Central memory CD4-positive, alpha-beta T cell (primary cell): ENCODE data around the gene ATOH7.
"Not testable (repeated sequence)": the region's sequence is repeated elsewhere in the genome, so short reads cannot be mapped to it uniquely, and the experiment has no call there.

ENCODE experiments used
- DNase-seq: peaks from one replicate; pipeline ENCODE4 v3.0.0; 2022

The ATOH7 gene

DNA sequence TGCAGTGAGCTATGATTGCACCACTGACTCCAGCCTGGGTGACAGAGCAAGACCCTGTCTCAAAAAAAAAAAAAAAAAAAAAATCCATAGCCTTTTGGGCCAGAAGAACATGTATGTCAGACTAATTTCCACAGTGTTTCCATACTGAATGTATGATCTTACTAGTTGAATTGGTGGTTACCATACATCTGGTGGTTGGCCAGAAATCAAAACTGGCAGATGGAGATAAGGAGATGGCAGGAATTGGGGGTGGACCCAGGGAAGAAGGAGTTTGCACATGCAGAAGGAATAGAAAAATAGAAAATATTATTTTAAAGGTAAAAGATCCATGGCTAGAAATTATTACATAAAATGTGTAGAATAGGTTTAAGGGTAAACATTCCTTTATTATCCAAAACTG, 3.7 kb upstream of the ATOH7 start:
- DNase-seq = no peak

DNA sequence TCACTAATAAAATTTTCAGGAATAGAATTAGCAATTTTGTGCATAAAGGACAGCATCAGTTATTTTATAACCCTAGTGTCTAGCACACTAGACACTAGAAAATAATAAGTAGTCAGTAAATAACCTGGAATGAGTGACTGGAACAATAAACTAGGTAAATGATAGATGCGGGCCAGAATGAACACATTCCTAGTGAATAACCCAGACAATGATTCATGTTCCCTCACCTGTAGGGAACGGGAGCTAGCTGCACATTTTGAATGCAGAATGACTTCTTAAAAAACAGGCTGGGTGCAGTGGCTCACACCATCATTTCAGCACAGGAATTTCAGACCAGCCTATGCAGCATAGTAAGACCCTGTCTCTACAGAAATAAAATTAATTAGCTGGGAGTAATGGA, 3.2 kb upstream of the ATOH7 start:
- DNase-seq = no peak

DNA sequence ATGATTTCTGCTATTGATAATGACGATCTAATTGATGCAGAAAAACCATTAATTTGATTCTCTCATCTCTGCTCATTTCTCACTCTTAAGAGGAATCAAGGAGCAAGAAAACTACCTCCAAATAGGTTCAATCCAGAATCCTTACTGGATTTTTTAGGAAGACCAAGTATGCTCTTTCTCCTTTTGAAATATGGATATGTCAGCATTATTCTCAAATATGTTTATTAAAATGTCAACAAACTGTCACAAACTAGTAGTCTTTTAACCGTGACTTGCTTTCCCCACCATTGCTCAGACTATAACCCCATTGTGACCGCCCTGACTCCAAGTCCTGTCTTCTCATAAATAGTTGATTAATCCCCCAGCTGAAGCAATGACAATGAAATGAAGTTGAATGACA, 1.1 kb upstream of the ATOH7 start:
- no peak for DNase-seq

DNA sequence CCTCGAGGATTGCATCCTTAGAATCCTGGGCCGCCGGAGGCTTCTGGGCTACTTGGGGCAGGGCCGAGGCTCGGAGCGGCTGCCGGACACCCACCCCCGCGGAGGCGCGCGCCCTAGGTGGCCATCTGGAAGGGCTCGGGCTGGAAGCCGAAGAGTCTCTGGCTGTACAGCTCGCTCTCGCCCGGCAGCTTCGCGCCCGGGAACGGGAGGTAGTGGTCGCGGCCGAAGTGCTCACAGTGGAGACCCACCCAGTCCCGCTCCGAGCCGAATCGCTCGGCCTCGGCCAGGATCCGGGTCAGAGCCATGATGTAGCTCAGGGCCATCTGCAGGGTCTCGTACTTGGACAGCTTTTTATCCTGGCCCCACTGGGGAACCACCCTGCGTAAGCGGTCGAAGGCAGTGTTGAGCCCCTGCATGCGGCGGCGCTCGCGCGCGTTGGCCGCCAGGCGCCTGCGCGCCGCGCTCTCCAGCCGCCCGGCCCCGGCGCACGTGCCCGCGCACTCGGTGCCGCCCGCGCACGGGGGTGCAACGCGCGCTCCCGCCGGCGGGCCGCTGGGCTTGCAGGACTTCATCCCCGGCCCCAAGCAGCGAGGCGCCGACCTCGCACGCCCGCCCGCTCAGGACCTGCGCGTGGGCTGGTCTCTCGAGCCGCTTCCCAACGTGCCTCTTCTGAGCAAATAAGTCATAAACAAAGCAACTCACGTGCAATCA, 652 bp downstream of the ATOH7 start:
- DNase-seq = no peak

DNA sequence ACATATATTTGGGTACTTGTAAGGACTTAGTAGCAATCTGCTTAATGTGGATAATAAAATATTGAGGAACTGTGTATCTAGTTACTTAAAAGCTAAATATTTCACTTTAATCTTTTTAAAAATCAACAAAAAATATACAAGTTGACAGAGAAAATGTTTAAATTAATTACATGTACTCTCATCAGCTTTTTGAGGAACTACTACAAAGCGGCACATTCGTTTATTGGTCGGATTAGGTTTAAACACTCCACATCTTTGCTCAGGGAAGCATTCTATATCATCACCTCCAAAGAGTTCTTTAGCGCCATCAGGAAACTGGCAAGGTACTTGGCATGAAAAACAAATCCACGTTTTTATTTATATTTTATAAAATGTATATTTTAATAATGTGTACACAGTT, 1.6 kb downstream of the ATOH7 start:
- no peak for DNase-seq

DNA sequence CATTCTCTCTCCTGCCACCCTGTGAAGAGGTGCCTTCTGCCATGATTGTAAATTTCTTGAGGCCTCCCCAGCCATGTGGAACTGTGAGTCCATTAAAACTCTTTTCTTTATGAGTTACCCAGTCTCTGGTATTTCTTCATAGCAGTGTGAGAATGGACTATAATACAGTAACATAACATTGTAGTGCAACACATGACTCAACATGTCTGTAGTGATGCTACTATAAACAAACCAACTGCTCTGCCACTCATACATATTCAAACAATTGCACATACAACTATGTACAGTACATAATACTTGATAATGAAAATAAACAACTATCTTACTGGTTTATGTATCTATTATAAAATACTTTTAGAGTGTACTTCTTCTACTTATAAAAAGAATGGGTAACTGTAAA, 7.1 kb downstream of the ATOH7 start:
- DNase-seq = no peak

DNA sequence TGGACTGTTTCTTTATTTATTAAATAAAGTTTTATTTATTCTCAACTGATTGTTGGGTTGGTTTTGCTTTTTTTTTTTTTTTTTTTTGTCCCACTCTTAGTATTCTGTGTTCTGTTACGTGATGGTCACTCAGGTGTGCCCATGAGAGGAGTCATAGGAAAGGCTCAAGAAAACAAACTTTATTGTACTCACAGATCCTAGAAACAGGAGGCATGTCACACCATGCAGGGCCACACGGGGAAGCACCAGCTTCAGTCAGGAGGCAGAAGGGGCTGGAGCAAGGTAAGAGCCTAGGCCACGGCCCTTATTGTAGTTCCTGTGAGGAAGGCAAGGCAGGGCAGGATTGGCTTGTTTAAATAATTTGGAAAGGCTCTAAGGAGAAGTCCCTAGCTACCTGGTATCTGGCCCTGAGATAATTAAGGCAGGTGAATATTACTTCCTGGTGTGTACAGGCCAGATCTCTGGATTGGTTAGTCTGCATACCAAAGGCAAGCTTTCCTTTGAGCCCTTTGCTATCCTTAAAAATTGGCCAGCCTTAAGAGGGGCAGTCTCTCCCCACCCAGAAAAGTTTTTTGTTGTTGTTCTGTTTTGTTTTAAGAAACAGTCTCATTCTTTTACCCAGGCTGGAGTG, 8.3 kb downstream of the ATOH7 start:
- DNase-seq = no peak

DNA sequence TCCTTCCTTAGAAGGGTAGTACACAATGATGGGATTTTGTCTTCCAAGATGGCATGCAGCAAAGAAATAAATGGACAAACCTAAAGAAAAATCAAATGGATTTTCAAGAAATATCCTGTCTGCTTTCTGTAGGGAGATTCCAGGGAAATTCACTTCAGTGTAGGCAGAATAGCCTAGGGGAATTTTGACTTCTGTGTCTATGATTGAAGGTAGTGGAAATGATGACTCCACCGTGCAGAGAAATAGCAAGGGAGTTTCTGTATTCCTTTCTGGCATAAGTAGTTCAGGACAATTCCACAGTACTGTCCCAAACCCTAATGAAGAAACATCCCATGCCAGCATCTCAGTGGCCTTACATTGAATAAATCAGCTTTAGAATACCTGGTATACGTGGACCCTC, 9.5 kb downstream of the ATOH7 start:
- DNase-seq = no peak

DNA sequence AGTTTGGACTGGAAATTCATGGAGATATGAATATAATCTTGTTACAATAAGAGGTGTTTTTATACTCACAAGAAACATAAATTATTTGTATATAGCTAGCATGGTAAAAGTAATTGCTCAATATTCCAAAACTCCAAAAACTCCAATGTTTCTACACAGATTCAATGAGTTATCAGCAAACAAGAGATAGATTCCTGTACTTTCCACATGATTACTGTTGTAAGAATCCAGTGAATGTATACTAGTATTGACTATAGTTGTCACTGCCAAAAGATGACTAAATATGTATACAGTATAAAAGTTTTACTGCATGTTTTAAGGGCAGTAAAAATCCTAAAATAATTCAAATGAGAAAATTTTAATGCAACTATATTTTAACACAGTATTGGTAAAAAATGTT, 10.7 kb downstream of the ATOH7 start:
- DNase-seq = no peak

DNA sequence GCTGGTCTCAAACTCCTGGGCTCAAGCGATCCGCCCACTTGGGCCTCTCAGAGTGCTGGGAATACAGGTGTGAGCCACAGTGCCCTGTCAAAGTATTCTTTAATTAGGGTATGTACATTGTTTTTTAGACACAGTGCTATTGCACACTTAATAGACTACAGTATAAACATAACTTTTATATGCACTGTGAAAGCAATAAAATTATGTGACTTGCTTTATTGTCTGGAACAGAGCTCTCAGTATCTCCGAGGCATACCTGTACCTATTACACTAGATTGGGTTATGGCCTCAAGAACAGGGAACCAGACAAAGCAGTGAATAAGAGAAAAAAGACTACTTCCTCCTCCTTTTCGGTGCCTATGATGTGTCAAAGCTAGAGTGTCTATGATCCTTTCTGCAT, 13.1 kb downstream of the ATOH7 start:
- DNase-seq = no peak

DNA sequence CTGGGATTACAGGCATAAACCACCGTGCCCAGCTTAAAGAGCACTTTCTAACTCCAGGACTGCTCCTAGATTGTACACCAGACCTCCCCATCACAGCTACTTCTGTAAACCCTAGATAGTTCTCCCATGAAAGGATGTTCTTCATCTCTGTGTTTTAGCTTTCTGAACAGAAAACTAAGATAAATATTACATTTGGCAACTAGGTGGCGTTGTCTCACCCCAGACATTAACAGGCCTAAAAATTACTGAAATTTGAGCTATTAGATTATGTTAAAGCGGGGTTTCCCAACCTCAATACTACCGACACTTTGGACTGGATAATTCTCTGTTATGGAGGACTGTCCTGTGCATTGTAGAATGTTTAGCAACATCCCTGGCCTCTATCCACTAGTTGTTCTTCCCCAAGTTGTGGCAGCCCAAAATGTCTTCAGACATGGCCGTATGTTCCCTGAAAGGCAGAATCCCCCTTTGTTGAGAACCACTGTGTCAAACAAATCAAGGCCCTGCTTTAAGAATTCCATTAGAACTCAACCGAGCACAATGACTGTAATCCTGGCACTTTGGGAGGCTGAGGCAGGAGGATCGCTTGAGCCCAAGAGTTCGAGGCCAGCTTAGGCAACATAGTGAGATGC, 19.1 kb downstream of the ATOH7 start:
- DNase-seq = no peak

DNA sequence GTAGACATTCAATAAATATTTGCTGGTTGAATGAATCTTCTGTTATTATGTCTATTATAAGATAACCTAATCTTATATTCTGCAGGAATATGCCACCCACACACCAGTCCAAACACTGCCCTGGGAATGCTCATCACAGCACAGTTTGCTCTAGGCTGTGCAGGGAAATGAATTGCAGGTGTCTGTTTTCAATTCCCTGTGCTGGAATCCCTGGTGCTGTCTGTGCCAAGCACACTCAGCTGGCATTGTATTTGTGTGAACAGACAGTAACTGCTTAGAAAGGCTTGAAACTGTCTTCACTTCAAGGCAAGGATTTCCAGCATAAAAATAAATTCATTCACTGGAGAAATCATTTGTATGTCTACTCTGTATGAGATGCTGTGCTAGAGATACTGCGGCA, 20.2 kb downstream of the ATOH7 start:
- DNase-seq = no peak

DNA sequence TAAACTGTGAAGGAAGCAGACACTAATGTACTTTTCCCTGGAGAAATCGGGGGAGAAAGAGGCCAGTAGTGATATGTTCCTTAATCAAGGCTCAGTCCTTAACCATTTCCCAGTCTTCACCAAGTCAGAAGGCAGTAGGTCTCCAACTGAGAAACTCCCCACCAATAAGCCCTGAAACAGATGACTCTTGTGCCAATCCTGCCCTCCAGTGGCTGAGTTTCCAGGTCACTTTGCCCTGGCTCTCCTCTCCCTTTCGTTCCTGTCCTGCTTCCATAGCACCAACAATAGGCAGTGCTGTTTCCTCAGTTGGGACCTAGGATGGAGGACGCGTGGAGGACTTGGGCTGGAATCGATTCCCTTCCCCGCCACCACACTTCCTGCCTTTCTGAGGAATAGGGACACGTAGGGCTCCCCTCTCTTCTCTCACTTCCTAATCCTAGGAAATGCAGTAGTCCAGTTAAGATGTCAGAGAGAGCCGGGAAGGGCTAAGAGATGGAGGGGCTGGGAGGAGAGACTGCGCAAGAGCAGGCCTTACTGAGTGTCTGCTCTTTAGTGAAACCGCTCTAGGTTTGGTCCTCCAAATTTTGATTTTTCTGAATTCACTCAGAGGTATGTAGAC, 23.4 kb downstream of the ATOH7 start:
- no peak for DNase-seq

DNA sequence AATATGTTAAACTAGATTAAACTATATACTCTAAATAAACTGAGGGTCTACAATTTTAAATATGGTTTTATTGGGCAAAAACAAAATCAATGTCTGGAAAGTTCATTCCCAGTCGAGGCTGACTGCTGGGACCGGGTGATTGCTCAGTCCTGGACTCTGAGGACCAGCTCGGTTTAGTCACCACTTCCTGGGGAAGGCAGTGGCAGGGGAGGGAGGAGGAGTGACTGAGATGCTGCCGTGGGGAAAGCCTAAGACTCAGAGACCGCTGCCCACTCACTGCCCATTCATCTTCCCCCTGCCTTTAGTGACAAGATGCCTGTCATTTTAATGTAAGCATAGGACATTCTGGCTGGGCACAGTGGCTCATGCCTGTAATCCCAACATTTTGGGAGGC, 29.0 kb downstream of the ATOH7 start:
- DNase-seq = no peak

DNA sequence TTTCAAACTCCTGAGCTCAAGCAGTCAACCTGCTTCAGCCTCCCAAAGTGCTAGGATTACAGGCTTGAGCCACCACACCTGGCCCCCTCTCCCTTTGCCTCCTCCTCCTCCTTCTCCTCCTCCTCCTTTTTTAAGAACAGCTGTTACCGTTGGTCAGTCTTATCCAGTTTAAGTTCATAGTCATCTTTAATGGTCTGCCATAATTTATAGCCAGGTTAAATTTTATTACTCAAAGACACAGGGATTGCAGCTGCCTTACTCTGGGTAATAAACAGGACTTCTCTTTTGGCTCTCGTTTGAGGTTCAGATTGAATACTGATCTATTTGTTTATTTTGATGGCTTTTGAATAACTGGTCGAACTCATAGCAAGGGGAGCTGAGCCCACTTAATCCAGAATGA, 35.2 kb downstream of the ATOH7 start:
- DNase-seq = no peak

DNA sequence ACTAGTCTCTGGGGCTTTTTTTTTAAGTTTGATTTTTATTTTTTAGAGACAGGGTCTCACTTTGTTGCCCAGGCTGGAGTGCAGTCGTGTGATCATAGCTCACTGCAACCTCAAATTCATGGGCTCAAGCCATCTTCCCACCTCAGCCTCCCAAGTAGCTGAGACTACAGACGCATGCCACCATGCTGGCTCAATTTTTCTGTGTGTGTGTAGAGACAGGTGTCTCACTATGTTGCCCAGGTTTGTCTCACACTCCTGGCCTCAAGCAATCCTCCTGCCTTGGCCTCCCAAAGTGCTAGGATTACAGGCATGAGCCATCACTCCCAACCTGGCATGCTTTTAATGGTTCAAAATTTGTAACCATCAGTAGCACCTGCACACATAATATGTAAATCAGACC, 36.1 kb downstream of the ATOH7 start:
- DNase-seq = not testable (repeated sequence)

DNA sequence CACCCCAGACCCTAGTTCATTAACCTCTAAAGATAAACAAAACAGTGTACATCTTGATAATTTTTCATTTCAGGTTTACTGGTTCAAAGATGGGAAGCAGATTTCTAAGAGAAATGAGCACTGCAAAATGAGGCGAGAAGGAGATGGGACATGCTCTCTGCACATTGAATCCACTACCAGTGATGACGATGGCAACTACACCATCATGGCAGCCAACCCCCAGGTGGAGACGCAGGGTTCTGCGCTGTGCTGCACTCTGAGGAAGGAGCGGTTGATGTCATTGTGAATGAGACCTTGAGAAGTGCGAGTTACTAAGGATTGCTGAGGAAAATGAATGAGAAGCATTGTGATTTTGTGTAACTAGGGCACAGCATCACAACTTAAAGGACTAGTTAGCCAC, 37.6 kb downstream of the ATOH7 start:
- no peak for DNase-seq

DNA sequence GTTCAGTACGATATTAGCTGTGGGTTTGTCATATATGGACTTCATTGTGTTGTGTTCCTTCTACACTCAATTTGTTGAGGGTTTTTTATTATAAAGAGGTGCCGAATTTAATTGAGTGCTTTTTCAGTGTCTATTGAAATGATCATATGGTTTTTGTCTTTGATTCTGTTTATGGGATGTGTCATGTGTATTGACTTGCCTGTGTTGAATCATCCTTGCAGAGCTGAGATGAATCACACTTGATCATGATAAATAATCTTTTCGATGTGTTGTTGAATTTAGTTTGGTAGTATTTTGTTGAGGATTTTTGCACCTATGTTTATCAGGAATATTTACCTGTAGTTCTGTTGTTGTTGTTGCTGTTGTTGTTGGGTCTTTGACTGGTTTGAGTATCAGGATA, 39.8 kb downstream of the ATOH7 start:
- DNase-seq = no peak

DNA sequence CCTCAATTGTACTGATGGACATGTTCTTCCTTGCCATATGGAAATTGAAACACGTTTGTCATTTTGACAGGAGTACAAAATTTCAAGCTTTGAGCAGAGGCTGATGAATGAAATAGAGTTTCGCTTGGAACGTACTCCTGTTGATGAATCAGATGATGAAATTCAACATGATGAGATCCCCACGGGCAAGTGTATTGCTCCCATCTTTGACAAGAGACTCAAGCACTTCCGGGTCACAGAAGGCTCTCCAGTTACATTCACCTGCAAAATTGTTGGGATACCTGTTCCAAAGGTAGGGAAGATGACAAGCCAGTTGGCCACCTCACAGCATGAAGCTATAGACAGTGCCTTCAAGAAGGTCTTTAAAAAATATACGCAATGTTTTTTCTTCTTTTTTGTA, 43.1 kb downstream of the ATOH7 start:
- DNase-seq = no peak

DNA sequence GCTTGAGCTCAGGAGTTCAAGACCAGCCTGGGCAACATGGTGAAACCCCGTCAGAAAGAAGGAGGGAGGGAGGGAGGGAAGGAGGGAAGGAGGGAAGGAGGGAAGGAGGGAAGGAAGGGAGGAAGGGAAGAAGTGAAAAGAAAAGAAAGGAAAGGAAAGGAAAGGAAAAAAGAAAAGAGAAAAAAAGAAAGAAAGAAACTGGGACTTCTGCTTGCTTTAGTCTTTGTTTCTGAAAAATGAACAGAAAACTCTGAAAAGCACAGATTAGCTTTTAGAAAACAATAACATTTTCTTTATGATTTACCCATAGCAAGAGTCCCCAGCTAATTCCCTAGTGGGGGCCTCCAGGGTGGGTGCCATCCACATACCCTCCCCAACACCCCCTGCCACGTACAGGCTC, 46.8 kb downstream of the ATOH7 start:
- DNase-seq = no peak

DNA sequence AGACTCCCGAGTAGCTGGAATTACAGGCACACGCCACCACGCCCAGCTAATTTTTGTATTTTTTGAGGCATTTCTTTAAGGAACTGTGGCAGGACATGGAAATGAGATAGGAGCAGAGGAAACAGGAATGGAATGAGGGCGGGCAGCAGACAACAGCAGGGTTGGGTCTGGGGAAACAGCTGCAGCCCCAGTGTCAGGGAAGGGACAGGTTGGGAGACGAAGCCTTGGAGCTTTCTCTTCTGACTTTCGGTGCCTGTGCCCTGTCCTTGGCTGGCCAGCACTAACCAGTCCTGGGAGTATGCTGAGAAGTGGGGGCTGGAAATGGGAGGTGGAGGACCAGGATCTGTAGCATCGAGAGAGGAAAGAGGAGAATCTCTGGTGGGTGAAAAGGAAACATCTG, 47.4 kb downstream of the ATOH7 start:
- no peak for DNase-seq
